HG03045 (cell line): ENCODE results near the gene DCAF15.
"Not testable (repeated sequence)": the region's sequence is repeated elsewhere in the genome, so short reads cannot be mapped to it uniquely, and the experiment has no call there.

Experiments
- ATAC-seq: cut with Tn5 transposase; IDR thresholded peaks from one replicate; pipeline ENCODE4 v1.9.1; 2021; ENCODE audit warnings: mild to moderate bottlenecking, moderate library complexity; ENCODE audit not compliant: unreplicated experiment

The DCAF15 gene

DNA sequence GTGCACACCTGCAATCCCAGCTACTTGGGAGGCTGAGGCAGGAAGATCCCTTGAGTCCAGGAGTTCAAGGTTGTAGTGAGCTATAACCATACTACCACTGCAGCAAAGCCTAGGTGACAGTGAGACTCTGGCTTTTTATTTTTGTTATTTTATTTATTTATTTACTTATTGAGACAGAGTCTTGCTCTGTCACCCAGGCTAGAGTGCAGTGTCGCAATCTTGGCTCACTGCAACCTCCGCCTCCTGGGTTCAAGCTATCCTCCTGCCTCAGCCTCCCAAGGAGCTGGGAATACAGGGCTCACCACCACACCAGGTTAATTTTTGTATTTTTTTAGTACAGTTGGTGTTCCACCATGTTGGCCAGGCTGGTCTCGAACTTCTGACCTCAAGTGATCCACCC lies 21.2 kb downstream of the DCAF15 start:
- not testable (repeated sequence) for ATAC-seq

DNA sequence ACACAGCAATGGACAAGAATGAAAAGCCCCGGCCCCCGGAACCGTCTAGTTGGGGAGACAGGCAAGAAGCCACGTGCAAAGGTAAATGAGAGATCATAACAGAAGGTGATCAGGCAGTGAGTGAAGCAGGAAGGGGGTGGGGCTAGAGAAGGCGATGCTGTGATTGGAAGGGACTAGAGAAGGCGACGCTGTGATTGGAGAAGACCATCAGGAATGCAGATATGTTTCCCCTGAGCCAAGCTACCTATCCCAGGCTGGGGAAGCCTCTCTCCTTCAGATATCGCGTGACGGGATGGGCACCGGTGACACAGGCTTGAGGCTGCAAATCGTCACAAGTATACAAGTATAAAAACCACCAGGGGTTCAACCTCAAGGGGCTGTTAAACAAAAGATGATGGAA lies 21.8 kb downstream of the DCAF15 start:
- ATAC-seq: no peak

DNA sequence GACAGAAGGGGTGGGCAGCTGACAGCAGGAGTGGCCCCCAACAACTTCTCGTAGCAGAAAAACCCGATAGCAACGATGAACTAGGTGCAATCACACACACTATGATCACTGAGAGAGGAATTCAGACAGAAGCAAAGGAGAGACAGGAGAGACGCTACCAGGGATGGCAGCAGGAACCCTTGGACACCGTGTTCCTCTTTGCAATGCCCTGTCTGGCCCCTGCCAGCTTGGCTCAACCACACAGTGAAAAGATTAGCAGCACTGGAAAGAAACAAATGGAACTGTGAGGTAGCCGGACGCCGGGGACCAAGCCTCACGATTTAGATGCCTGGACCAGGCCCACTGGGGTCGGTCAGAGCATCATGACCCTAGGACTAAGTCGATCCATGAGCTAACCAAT lies 23.6 kb downstream of the DCAF15 start:
- no peak for ATAC-seq

DNA sequence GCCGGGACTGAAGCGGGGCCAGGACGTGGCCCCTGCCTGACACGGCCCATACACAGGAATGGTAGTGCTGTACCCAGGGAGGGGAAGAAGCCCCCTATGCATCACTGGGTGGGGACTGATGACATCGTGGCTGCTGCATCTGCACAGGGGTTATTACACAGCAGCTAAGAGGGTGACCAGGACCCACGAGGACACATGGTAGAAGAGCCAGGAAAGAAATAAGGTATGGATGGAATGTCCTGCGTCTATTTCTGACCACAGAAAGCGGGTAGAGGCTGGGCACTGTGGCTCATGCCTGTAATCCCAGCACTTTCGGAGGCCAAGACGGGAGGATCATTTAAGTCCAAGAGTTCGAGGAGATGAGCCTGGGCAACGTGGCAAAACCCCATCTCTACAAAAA lies 24.1 kb downstream of the DCAF15 start:
- no peak for ATAC-seq

DNA sequence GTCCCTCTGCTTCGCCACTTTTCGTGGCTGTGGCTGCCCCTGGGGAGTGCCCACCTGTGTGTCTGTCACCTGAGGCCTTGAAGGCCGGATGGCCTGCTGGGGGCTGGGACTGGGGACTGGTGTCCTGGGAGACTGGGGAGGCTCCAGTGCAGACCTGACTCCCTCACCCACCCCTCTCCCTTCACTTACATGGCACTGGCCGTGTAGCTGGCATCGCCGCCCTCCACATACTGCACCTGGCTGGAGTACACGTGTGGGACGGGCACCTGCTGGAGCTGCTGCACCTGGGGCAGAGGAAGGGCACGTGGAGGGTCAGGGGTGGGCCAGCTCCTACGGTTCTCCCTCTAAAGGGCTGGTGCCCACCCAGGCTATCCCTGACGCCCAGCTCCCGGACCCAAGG lies 25.5 kb downstream of the DCAF15 start:
- no peak for ATAC-seq

DNA sequence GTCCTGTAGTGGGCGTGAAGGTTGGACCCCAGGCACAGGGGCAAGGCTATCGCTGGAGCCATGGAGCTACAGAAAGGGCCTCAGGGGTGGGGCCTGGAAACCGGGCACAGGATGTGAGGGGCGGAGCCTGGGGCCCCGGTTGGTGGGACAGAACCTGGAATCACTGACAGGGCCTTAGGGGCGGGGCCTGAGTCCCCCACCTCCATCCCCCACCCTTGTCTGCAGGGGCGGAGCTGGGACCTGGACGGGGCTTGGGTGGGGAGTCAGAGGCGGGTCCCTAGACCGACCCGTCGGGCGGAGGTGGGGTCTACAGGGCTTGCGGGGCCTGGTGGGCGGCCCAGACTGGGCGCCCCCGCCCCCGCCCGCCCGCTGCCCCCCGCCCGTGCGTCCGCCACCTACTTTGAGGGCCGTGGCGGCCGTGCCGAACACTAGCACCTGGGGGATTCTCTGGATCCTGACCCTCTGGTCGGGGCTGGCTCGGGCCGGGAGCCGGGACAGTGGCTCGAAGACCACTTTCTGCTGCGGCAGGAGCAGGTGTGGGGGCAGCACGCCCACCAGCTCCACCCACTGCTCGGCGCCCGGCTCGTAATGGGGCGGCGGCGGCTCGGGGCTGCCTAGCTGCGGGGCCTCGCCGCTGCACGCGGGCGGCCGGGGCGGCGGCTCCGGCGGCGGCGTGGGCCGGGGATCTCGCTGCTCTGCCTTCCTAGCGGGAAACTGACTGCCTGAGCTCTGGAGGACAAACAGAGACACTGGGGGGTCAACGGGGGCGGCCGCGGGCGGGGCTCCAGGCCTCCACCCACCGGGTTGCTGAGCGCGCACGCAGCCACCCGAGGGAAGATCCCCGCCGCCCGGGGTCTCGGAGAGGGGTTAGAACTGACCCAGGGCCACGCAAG lies 26.3 kb downstream of the DCAF15 start:
- no peak for ATAC-seq

DNA sequence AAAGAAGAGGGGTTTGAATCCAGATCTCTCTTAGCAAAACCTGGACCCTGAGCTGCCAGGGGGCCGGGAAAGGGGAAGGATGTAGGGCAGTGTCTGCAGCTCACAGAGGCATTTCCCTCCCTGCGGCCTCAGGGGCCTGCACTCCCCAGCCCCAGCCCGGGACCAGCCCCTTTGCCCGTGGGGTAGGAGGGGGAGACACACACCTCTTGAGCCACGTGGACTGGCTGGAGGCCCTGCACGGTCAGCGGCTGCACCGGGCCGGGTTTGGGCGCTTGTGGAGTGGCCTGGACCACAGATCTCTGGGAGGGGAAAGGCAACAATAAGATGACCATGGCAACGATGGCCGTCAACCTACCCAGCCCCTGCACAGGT lies 26.9 kb downstream of the DCAF15 start:
- ATAC-seq: no peak

DNA sequence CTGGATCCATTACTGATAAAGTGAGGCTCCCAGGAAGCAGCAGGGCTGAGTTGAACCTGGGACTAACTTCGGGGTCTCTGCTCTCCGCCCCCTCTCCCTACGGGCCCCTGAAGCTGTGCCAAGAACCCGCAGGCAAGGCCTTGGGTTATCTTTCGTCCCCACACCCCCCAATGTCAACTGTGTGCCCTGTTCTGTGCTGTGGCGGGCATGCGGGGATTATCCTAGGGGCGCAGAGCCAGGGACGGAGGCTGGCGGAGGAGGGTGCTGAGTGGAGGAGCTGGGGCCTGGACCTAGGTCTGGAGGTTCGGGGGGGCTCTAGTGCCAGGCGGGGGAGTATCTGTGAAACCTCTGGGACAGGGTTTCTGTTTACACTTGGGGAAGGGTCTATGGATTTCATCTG lies 27.4 kb downstream of the DCAF15 start:
- no peak for ATAC-seq

DNA sequence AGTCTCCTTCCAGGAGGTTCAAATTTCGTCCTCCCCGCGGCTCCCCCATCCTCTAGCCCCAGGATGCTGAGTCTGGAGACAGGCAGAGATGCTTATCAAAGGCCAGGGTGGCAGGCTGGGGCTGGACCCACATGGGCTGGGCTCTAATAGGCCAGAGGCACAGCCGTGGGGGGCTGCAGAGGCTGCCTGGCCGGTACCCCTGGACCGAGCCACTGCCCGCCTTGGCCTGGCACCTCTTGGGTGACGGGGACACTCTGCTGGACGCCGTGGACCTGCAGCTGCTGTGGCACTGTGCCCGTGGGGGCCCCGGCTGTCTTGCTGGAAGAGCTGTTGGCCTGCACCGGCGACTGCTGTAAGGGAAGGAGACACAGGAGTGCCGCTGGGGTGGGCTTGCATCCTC lies 28.0 kb downstream of the DCAF15 start:
- no peak for ATAC-seq

DNA sequence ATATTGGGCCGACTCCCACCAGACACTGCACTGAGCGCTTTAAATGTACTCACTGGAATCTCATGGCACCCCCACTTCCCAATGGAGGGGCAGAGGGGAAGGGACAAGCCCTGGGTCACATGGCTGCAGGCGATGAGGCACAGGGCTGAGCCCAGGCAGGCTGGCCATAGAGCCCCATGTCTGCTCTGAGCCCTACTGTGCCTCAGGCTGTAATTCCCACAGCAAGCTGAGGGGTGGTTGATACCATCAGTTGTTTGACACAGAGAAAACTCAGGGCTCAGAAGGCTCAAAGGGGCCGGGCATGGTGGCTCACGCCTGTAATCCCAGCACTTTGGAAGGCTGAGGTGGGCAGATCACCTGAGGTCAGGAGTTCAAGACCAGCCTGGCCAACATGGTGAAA lies 28.7 kb downstream of the DCAF15 start:
- ATAC-seq: no peak

DNA sequence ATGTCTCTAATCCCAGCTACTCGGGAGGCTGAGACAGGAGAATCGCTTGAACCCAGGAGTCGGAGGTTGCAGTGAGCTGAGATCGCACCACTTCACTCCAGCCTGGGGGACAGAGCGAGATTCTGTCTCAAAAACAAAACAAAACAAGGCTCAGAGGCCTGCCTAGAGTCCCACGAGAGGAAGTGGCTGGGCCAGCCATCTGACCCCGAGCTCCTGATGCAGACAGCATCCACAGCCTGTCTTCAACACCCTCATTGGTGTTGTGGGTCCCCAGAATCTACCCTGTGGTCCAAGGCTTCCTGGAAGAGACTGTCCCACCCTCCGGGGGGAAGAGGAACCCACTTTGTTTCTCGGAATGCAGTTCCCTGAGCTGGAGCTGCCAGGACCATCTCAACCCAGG lies 29.2 kb downstream of the DCAF15 start:
- ATAC-seq: no peak

DNA sequence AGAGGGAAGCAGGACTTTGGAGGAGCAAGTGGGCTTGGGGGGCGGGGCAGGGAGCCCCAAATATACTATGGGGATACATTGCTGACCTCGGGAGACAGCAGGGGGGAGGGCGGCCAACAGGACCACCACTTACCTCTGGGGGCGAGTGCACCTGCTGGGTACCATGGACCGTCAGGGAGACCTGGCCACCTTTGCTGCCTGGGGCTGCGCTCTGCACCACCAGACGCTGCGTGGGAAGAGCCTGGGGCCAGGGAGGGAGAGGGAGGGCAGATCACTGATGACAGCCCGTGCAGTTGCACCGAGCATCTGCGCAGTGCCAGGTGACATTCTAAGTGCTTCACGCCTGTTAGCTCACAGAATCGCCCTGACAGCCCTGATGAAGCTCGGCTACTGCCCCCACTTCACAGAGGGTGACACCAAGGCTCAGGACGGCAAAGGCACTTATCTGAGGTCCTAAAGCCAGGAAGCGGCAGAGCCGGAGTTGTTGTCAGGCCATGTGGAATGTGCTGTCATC lies 29.7 kb downstream of the DCAF15 start:
- ATAC-seq: no peak

DNA sequence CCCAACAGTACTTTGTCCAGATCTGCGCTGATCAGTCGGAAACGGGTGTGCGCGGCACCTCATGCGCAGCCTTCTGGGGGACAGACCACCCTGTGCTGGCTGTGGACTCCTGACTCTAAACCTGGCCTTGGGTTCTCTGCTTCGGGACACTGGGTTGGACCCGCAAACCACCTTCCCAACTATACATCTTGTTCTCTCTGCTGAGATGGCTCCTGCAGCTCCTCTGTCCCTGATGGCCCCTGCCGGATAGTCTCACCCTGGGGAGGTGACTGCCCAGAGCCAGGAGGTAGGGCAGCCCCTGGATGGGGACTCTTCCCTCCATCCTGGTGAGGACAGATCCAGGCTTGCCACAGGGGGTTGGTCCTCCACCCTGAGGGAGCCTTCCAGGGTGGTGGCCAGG lies 30.5 kb downstream of the DCAF15 start:
- ATAC-seq: no peak

DNA sequence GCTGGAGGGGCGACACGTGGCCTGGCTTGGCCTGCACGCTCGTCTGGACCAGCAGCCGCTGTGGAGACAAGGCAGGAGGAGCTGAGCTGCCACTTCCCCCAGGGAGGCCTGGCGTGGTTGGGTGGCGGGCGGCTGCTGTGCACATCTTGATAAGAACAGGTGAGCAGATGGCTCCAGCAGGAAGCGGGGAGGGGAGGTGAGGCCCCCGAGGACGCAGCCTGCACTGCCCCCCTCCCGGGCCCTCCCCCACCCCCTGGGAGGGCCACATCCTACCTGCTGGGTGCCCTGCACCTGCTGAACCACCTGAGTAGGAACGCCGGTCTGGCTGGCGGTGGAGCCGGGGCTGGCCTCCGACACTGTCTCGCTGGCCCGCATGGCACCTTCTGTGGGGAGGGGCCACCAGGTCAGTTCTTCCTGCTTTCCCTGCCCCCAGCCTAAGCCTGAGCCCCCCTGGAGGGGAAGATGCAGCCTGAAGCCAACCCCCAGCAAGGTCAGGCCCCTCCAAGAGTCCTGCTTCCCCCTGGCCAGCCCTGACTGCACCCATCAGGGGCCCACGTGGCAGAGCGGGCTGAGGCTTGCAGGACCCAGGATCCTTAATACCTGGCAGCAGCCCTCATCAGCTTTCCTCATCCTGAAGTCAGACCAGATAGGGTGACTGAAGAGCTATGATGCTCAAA lies 31.0 kb downstream of the DCAF15 start:
- no peak for ATAC-seq

DNA sequence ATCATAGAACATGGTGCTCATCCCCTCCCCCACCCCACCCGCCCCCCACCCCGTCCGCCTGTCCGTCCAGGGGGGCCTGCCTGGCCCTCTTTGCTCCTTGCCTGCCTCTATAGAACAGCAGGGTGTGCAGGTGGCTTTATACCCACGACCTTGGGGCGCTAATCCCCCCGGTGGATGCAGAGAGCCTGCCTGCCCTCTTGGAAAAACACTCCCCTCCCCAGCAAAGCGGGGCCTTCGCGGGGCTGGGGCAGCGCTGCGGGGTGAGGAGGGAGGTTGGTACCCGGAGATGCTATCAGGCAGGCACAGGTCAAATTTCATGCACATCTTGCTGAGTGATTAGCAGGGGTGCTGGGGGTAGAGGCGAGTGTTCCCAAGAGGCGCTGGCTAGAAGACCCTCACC lies 31.9 kb downstream of the DCAF15 start:
- ATAC-seq: no peak

DNA sequence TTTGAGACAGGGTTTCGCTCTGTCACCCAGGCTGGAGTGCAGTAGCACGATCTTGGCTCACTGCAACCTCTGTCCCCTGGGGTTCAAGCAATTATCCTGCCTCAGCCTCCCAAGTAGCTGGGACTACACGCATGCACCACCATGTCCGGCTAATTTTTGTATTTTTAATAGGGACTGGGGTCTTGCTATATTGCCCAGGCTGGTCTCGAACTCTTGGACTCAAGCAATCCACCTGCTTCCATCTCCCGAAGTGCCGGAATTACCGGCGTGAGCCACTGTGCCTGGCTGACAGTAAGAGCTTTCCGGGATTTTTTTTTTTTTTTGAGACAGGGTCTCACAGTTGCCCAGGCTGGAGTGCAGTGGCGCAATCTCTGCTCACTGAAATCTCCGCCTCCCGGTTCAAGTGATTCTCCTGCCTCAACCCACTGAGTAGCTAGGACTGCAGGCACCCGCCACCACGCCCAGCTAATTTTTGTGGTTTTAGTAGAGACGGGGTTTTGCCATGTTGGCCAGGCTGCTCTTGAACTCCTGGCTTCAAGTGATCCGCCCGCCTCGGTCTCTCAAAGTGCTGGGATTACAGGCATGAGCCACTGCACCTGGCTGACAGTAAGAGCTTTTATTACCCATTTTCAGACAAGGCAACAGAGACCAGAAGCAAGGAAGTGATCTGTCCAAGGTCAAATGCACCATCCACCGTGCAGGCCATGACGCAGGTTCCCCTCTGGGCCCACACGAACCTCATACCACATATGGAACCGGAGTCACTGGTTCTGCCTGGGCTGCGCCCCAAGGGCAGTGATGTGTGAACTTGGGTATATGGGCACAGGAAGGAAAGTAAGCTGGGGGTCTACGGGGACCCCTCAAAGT lies 32.8 kb downstream of the DCAF15 start:
- no peak for ATAC-seq

DNA sequence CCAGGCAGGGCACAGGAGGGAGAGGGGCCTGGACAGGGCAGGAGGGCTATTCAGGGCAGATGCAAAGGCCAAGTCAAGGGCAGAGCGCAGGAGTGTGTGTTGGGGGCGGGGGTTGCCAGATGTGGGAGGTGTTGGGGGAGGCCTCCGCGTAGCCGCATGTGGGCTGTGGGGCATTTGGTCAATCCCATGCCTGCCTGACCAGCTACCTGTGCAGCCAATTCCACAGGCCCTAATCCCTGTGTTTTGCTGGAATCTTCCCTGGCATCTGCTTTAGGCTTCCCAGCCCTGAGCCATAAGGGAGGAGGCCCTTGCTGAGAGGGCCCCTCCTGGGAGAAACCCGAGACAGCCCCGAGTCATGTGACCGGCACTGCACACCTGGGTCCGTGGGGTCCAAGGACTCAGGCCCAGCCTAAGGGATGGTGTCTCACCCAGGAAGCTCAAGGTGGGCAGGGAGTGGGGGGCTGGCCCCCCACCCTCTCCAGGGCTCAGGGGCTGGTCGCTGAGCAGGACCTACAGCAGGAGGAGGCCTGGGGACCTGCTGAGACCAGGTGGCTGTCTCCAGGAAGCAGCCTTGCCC lies 33.5 kb downstream of the DCAF15 start:
- ATAC-seq: peak; percentile 21

DNA sequence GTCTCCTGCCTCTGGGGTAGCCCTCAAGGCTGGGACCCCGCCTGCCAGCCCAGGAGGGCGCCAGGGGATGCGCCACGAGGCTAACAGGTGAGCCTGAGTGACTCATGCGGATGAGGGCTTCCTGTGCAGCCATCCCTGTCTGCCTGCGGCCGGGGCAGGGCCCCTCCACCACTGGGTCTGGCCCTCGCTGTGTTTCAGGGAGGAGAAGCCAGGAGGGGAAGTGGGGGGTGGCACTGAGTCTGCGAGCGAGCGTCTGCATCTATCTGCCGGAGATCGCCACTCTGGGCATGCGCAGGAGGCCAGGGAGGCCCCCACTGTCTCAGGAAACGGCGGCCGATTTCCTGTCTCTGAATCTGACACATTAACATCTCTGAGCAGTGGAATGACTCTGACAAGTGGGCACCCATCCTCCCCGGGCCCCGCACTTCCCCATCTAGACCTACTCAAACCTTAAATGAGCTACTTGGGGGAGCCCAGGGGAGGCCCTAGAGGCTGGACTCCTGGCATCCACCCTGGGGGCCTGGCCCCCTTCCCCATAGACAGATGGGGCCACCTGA lies 34.1 kb downstream of the DCAF15 start:
- peak; percentile 62 for ATAC-seq

DNA sequence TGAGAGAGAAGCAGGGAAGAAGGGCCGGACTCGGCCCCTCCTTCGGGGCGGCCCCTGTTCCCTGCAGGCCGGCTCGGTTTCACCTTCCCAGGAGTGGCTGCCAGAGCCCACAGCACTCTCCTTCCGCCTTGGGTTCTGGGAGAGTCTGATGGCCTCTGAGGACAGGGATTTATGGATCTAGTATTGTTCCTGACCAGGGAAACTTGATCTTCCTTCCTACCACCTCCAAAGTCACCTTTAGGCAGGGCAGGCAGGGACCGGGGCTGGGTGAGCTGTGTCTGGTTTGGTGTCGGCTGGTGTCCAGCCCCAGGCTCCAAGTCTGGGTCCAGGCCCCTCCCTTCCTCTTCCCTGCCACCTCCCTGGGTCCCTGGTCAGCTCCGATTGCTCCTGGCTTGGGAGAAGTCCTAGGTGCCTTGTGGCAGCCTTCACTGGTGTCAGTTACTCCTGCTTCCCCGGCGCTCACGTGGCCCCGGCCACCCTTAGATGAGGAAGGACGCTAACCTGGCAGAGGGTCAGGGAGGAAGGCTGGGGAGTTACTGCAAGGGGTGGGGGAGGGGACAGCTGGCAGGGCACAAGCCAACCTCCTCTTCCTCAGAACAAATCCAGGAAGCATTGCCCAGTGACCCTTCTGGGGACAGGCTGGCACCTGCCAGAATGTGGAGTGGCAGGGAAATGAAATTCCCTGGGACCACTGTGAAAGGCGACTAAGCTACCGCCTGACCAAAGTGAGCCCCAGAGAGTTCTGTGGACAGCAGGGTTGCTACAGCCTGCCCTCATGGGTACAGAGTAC lies 35.0 kb downstream of the DCAF15 start:
- no peak for ATAC-seq

DNA sequence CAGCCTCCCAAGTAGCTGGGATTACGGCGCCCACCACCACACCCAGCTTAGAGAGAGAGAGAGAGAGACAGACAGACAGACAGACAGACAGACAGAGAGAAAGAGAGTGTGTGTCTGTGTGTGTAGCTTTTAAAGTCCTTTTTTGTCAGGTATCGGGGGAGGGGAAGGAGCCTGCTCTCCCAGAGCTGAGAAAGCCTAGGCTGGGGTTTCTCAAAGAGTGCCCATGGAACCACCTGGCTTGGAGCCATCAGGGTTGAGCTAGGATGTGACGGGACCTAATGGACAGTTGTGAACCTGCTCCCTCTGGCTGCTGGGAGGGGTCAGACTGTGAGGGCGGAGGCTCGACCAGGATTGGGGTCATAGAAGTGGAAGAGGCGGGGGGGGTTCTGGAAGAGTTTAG lies 37.2 kb downstream of the DCAF15 start:
- no peak for ATAC-seq
